GM21529 (cell line): ENCODE data around the gene PRDX1.
A peak's percentile ranks its signal among the peaks of the same experiment; 100 is the strongest.

Experiments
- ATAC-seq: cut with Tn5 transposase; IDR thresholded peaks from one replicate; pipeline ENCODE4 v1.9.1; 2021; ENCODE audit not compliant: unreplicated experiment

PRDX1 gene

GRCh38 chr1:45467353-45467752 lies 54.3 kb downstream of the PRDX1 start:
- ATAC-seq = peak; percentile 61

GRCh38 chr1:45465277-45465676 lies 56.4 kb downstream of the PRDX1 start:
- no peak for ATAC-seq
